ENCODE results near the gene MROH8. TPM values are rescaled to one million over a fixed set of nuclear protein-coding genes. Genes with fewer than 3 reads are reported as not detected.

The MROH8 gene
- total RNA-seq, 1 donor from 2014 or later, result under 0.01 TPM

- no peak for TF ChIP-seq CTCF (IDR thresholded peaks at IDR 0.05; ENCODE audit: insufficient read depth, low read length, severe bottlenecking)
- no peaks in the 10 kb centered on the region for H3K27me3 ChIP-seq (ENCODE audit: control insufficient read depth, insufficient read depth, low read length)
- H3K4me3 ChIP-seq (ENCODE audit: low read depth, low read length), result no peak overlapping the region
- FAIRE-seq (no peak), DNase-seq (ENCODE audit: low read depth) (no peak)
- peaks cover 19% of the 10 kb centered on the region for H3K36me3 ChIP-seq (ENCODE audit: control insufficient read depth, insufficient read depth, low read length)
Observed at GRCh38 chr20:37198932-37199660, 19.7 kb upstream of the MROH8 start.

GRCh38 chr20:37194621-37195417 is 15.5 kb upstream of the MROH8 start:
- Histone ChIP-seq H3K36me3 (ENCODE audit: control insufficient read depth, insufficient read depth, low read length) (peaks cover 21% of the 10 kb centered on the region), H3K4me3 (ENCODE audit: low read depth, low read length) (no peak overlapping the region), H3K27me3 (ENCODE audit: control insufficient read depth, insufficient read depth, low read length) (no peaks in the 10 kb centered on the region)
- DNase-seq (ENCODE audit: low read depth), result no peak
- TF ChIP-seq CTCF (IDR thresholded peaks at IDR 0.05; ENCODE audit: insufficient read depth, low read length, severe bottlenecking), result no peak
- FAIRE-seq, result no peak

- Histone ChIP-seq H3K36me3 (ENCODE audit: control insufficient read depth, insufficient read depth, low read length) (peaks cover 18% of the 10 kb centered on the region), H3K27me3 (ENCODE audit: control insufficient read depth, insufficient read depth, low read length) (no peaks in the 10 kb centered on the region), H3K4me3 (ENCODE audit: low read depth, low read length) (no peak overlapping the region)
- FAIRE-seq, result no peak
- no peak for DNase-seq (ENCODE audit: low read depth)
- no peak for TF ChIP-seq CTCF (IDR thresholded peaks at IDR 0.05; ENCODE audit: insufficient read depth, low read length, severe bottlenecking)
Observed at GRCh38 chr20:37193821-37194220, 14.5 kb upstream of the MROH8 start.

DNA sequence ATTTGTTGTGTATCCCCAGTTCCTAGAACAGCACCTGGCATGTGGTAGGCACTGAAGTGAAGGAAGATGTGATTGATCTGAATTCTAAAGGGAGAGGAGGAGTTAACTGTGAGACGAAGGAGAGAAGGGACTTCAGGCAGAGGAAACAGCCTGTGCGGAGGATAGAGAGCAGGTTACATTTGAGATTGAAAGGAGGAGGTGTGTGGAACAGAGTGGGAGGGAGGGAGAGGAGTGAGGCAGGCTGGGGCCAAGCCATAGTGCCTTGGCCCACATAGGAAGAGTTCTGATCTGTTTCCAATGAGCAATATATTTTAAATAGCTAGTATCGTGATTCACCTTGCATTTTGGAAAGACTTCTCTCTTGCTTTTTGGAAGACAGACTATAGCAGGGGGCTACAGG is 13.9 kb upstream of the MROH8 start:
- DNase-seq (ENCODE audit: low read depth) (no peak), FAIRE-seq (no peak)
- Histone ChIP-seq H3K4me3 (ENCODE audit: low read depth, low read length) (no peak overlapping the region), H3K27me3 (ENCODE audit: control insufficient read depth, insufficient read depth, low read length) (no peaks in the 10 kb centered on the region), H3K36me3 (ENCODE audit: control insufficient read depth, insufficient read depth, low read length) (peaks cover 17% of the 10 kb centered on the region)
- no peak for TF ChIP-seq CTCF (IDR thresholded peaks at IDR 0.05; ENCODE audit: insufficient read depth, low read length, severe bottlenecking)

DNA sequence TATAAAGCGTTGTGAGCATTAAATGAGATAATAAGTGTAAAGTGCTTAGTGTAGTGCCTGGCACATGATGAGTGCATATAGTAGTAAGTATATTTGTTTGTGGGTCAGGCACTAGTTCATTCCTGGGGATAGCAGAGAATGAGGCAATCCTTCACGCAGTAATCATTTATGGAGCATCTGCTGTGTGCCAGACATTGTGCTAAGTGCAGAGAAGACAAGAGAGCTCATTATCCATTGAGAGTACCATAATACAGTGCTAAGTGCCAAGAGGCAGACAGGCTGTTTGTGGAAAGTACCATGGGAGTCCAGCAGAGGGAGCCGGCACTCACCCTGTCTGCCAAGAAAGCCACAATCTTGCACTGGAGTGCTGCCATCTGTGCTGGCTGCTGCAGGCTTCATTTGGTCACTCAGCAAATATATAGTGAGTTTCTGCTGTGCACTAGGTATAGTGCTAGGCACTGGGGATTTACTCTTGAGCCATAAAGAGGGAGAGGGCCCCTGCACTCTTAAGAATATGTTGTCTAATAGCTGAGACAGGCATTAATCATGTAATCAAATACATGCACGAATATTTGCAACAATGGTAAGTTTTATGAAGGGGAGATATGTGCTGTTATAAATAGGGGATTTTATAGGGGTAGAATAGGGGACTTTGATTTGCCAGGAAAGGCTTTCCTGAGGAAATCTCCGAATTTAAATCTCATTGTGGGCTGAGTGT is 12.9 kb upstream of the MROH8 start:
- FAIRE-seq (no peak), DNase-seq (ENCODE audit: low read depth) (peak; percentile 69)
- H3K36me3 ChIP-seq (ENCODE audit: control insufficient read depth, insufficient read depth, low read length), result peaks cover 16% of the 10 kb centered on the region
- peak; percentile 90 for TF ChIP-seq CTCF (IDR thresholded peaks at IDR 0.05; ENCODE audit: insufficient read depth, low read length, severe bottlenecking)
- H3K27me3 ChIP-seq (ENCODE audit: control insufficient read depth, insufficient read depth, low read length), result no peaks in the 10 kb centered on the region
- H3K4me3 ChIP-seq (ENCODE audit: low read depth, low read length), result no peak overlapping the region
